ENCODE results near the gene CDKN3. TPM values are rescaled to one million over a fixed set of nuclear protein-coding genes. Genes with fewer than 3 reads are reported as not detected.
A peak's percentile ranks its signal among the peaks of the same experiment; 100 is the strongest.

CDKN3 gene, protein sequence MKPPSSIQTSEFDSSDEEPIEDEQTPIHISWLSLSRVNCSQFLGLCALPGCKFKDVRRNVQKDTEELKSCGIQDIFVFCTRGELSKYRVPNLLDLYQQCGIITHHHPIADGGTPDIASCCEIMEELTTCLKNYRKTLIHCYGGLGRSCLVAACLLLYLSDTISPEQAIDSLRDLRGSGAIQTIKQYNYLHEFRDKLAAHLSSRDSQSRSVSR
- total RNA-seq, result 10 to 100 TPM; 19.1 to 59.5 TPM

DNA sequence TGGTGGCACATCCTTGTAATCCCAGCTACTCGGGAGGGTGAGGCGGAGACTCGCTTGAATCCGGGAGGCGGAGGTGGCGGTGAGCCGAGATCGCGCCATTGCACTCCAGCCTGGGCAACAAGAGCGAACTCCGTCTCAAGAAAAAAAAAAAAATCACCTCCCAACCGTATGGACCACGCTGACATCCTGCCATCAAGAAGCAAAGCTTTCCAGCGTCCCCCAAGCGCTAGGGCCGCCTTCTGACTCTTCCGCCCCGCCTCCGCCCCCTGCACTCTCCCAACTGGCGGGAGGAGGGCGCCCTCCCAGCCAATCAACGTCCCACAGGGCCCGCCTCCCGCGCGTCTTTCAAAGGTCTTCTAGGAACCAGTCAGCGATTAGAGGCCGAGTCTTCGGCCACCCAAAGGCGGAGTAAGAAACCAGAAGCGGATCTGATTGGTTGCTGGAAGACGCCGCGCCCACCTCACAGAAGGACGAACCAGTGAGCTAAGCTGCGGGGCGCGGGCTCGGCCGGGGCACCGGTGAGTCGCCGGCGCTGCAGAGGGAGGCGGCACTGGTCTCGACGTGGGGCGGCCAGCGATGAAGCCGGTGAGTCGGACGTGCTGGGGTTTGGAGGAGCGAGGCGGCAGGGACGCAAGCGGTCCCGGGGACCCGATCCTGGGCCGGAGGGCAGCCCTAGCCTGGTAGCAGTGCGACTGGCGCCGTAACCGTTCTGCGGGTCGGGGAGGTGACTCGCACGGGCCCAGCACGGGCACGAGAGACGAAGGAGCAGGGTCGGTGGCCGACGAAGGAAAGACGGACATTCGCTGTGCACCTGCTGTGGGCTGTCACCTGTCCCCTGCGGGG lies at the start of gene CDKN3:
Gene CDKN3, plus strand, starts transcription at position 515 of the 843 bp plus-strand sequence. Its CDS starts 62 bp downstream, at position 577.
- Histone ChIP-seq H3K36me3 (no peaks in the 10 kb centered on the region), H3K27ac (no peak within 1 kb of the TSS), H3K4me1 (no peaks in the 10 kb centered on the region), H3K27me3 (no peaks in the 10 kb centered on the region), H3K9ac (ENCODE audit: low read depth in 2 of 2, low read length in 2 of 2) (peak within 1 kb of the TSS; percentile 84 to 94), H3K4me3 (peak within 1 kb of the TSS; percentile 85), H3K9me3 (no peaks in the 10 kb centered on the region)
- peak; percentile 99 for DNase-seq
- intact Hi-C loops (cut with DNase I), result no loop called here
- TF ChIP-seq, protein P1, sequence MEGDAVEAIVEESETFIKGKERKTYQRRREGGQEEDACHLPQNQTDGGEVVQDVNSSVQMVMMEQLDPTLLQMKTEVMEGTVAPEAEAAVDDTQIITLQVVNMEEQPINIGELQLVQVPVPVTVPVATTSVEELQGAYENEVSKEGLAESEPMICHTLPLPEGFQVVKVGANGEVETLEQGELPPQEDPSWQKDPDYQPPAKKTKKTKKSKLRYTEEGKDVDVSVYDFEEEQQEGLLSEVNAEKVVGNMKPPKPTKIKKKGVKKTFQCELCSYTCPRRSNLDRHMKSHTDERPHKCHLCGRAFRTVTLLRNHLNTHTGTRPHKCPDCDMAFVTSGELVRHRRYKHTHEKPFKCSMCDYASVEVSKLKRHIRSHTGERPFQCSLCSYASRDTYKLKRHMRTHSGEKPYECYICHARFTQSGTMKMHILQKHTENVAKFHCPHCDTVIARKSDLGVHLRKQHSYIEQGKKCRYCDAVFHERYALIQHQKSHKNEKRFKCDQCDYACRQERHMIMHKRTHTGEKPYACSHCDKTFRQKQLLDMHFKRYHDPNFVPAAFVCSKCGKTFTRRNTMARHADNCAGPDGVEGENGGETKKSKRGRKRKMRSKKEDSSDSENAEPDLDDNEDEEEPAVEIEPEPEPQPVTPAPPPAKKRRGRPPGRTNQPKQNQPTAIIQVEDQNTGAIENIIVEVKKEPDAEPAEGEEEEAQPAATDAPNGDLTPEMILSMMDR (IDR thresholded peaks at IDR 0.05), result peak; percentile 63

DNA sequence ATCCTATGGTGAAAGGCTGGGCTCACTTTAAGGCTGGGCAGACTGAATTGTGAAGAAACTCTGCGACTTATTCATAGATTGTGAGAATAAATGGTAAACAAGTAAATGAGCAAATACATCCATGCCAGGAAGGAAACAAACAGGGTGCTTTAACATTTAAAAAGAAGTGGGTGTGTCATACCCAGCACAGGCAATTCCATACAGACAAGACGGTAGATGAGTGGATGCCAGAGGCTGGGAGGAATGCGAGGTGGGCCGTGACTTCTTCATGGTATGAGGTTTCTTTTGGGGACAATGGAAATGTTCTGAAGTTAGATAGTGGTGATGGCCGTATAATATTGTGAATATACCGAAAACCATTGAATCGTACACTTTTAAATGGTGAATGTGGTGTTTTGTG lies 49.8 kb upstream of the CDKN3 start:
- H3K27me3 ChIP-seq, result no peaks in the 10 kb centered on the region

DNA sequence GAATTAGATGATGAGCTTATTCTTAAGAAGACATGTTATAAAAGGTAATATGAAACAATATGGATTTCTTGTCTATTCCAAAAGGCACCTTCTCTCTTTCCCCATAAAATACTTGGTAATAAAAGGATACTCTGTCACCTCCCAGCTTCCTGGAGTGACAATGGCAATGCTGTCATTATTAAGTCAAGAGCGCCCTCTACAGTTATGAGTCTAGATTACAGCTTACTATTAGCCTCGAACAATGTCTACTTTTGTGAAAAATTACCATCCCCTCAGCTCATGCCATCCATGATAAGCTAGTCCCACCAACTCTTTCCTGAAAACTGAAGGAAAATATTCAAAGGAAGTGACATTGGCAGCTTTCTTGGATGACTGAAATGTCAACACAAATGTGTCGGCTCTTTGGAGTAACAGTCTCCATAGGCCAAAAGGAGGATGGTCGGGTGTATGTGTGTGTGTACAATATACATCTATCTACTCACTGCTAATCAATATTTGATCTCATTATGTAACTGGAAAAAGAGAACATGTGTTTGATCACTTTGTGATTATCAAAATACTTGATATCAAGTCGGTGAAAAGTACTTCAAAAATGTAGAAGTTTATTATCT lies 48.7 kb upstream of the CDKN3 start:
- Histone ChIP-seq H3K9me3 (no peaks in the 10 kb centered on the region), H3K27ac (no peak overlapping the region), H3K27me3 (no peaks in the 10 kb centered on the region), H3K36me3 (no peaks in the 10 kb centered on the region), H3K4me3 (no peak overlapping the region), H3K9ac (ENCODE audit: low read depth in 2 of 2, low read length in 2 of 2) (no peak overlapping the region), H3K4me1 (no peaks in the 10 kb centered on the region)
- TF ChIP-seq, protein P1 (IDR thresholded peaks at IDR 0.05), result peak; percentile 57
- intact Hi-C loops (cut with DNase I), result loop anchor here (5.0 kb wide), 1 partner anchor 1051 kb away; no protein-coding TSS in a partner anchor
- DNase-seq, result no peak

More for the DNA sequence above, 49.8 kb upstream of the CDKN3 start:
- TF ChIP-seq, protein P1 (IDR thresholded peaks at IDR 0.05), result no peak
- intact Hi-C loops (cut with DNase I), result loop anchor here (5.0 kb wide), 1 partner anchor 1050 kb away; no protein-coding TSS in a partner anchor
- Histone ChIP-seq H3K9ac (ENCODE audit: low read depth in 2 of 2, low read length in 2 of 2) (no peak overlapping the region), H3K4me1 (no peaks in the 10 kb centered on the region), H3K9me3 (no peaks in the 10 kb centered on the region), H3K27ac (no peak overlapping the region), H3K36me3 (no peaks in the 10 kb centered on the region), H3K4me3 (no peak overlapping the region)
- no peak for DNase-seq

DNA sequence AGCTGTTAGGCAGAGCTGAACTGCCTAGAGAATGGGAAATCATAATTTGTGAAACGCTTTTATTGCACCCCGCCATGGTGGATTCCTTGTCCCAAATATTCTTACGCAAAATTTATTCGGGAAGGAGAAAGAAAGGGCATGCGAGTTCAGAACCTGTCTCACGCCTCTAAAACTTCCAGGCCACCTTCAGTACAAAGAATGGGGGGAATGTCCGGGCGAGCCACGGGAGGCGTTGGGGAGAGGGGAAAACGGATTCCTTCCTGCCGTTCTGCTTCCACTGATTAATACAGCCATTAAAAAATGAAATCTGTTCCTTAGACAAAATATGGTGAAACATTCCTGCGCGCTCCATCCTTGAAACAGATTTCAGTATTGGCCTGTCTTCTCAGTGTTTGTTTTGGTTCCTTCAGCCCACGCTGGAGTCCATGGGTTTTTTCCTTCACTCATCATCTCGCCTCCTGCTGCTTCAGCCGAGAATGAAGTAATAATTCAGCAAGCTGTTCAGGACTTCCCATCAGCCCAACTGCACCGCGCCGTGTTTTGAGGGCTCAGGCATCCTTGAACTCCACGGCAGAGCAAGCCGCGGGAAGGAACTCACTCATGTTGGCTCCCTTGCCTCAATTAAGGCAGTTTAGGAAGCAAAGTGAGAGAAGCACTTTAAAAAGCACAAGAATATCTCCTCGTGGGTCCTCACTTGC lies 47.7 kb upstream of the CDKN3 start:
- peak overlapping the region; percentile 25 for H3K27ac ChIP-seq
- TF ChIP-seq, protein P1 (IDR thresholded peaks at IDR 0.05), result no peak
- no peaks in the 10 kb centered on the region for H3K9me3 ChIP-seq
- H3K4me1 ChIP-seq, result peaks cover 4% of the 10 kb centered on the region
- no peak overlapping the region for H3K9ac ChIP-seq (ENCODE audit: low read depth in 2 of 2, low read length in 2 of 2)
- H3K27me3 ChIP-seq, result no peaks in the 10 kb centered on the region
- no peak overlapping the region for H3K4me3 ChIP-seq
- no peaks in the 10 kb centered on the region for H3K36me3 ChIP-seq
- intact Hi-C loops (cut with DNase I), result loop anchor here (5.0 kb wide), 1 partner anchor 1052 kb away; no protein-coding TSS in a partner anchor
- DNase-seq, result no peak

DNA sequence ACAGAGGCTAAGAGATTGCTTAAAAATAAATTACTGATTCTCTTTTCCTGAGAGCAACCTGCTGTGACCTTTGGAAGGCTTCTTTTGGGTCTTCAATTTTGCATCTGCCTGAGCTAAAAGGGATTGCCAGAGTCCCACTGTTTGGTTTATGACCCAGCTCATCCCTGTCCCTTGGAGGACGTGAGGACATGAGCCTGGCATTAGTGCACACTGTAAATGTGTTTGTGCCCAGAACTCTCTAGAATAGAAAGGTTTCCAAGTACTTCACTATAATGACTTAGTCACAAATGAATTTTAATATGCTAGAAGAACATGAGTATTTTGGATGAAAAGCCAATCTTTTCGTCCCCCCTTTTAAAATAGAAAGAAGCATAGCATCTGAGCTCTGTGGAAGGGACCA lies 47.1 kb upstream of the CDKN3 start:
- H3K27ac ChIP-seq, result peak overlapping the region; percentile 25
- H3K4me3 ChIP-seq, result no peak overlapping the region
- H3K36me3 ChIP-seq, result no peaks in the 10 kb centered on the region
- H3K4me1 ChIP-seq, result peaks cover 4% of the 10 kb centered on the region
- no peak overlapping the region for H3K9ac ChIP-seq (ENCODE audit: low read depth in 2 of 2, low read length in 2 of 2)
- no peaks in the 10 kb centered on the region for H3K9me3 ChIP-seq
- TF ChIP-seq, protein P1 (IDR thresholded peaks at IDR 0.05), result no peak
- intact Hi-C loops (cut with DNase I), result loop anchor here (5.0 kb wide), 1 partner anchor 1052 kb away; no protein-coding TSS in a partner anchor
- H3K27me3 ChIP-seq, result no peaks in the 10 kb centered on the region
- no peak for DNase-seq

Data from colonic mucosa (tissue), 4 donors.